Activated CD8-positive, alpha-beta memory T cell treated with anti-CD3 and anti-CD28 coated beads for 4 hours (primary cell): ENCODE results near the gene FBXO4.
"Not testable (repeated sequence)": the region's sequence is repeated elsewhere in the genome, so short reads cannot be mapped to it uniquely, and the experiment has no call there.

ENCODE experiments used
- DNase-seq, 2 donors: peaks; one replicate each; pipeline ENCODE4 v3.0.0-alpha.2; 2020; ENCODE audit warnings: low read depth in 2 of 2

FBXO4 gene

GRCh38 chr5:41982858-41983257 lies 57.8 kb downstream of the FBXO4 start:
- DNase-seq: not testable (repeated sequence)

DNA sequence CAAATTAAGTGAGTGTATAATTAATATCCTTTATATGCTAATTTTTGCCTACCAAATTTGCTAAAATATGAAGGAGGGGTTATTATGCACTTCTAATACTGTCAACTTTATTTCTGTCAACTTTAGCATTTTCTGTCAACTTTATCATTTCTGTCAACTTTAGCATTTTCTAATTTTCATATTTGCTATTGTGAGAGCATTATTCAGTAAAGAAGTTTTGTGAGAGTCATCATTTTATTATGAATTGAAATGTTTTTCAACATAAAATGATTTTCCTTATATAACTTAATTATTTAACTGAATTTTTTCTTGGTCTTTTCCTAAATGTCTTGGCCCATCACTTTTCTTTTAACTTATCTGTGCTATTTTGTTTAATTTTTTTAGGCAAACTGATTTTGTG lies 58.2 kb downstream of the FBXO4 start:
- no peak for DNase-seq

GRCh38 chr5:41985945-41986695 lies 61.0 kb downstream of the FBXO4 start:
- DNase-seq: no peak
